GM18909 (cell line): ENCODE measurements around the gene GPBP1.

Source experiments
- ATAC-seq: cut with Tn5 transposase; IDR thresholded peaks from one replicate; pipeline ENCODE4 v1.9.1; 2021; ENCODE audit warnings: mild to moderate bottlenecking; ENCODE audit not compliant: unreplicated experiment, poor library complexity

Gene GPBP1

GRCh38 chr5:57311921-57312735, 138.3 kb downstream of the GPBP1 start:
- ATAC-seq: no peak

GRCh38 chr5:57313716-57314115, 139.9 kb downstream of the GPBP1 start:
- ATAC-seq: no peak
